Smooth muscle cell (in vitro differentiated cells): ENCODE measurements around the gene THBS3. TPM values are rescaled to one million over a fixed set of nuclear protein-coding genes. Genes with fewer than 3 reads are reported as not detected.
"Not testable (repeated sequence)": the region's sequence is repeated elsewhere in the genome, so short reads cannot be mapped to it uniquely, and the experiment has no call there.

ENCODE experiments used
- DNase-seq: peaks from one replicate; lab custom pipeline; 2025; ENCODE audit not compliant: unreplicated experiment; lab: John Stamatoyannopoulos, UW
- H2AFZ ChIP-seq: fragments of 200-600 bp; sonication (generic); 2 replicates; pipeline ENCODE4 v1.6.0; 2016; ENCODE audit warnings: antibody characterized with exemption, low read depth, mild to moderate bottlenecking
- H3F3A ChIP-seq: fragments of 200-600 bp; sonication (generic); 2 replicates; pipeline ENCODE4 v1.6.0; 2017; ENCODE audit warnings: antibody characterized with exemption, low read depth
- H3K27ac ChIP-seq: fragments of 200-600 bp; sonication (generic); 2 replicates; pipeline ENCODE4 v1.5.1; 2016; ENCODE audit warnings: low read depth, mild to moderate bottlenecking
- H3K27me3 ChIP-seq: fragments of 200-600 bp; sonication (generic); 2 replicates; pipeline ENCODE4 v1.6.1; 2016; ENCODE audit warnings: low read depth, mild to moderate bottlenecking
- H3K36me3 ChIP-seq: fragments of 200-600 bp; sonication (generic); 2 replicates; pipeline ENCODE4 v1.5.1; 2016; ENCODE audit warnings: low read depth
- H3K4me1 ChIP-seq: fragments of 200-600 bp; sonication (generic); 2 replicates; pipeline ENCODE4 v1.5.1; 2016; ENCODE audit warnings: low read depth
- H3K4me2 ChIP-seq: fragments of 200-600 bp; sonication (generic); 2 replicates; pipeline ENCODE4 v1.6.0; 2016; ENCODE audit warnings: mild to moderate bottlenecking
- H3K4me3 ChIP-seq: fragments of 200-600 bp; sonication (generic); 2 replicates; pipeline ENCODE4 v1.5.1; 2016; ENCODE audit warnings: mild to moderate bottlenecking
- H3K79me2 ChIP-seq: fragments of 200-600 bp; sonication (generic); 2 replicates; pipeline ENCODE4 v1.6.0; 2016; ENCODE audit warnings: low read depth, mild to moderate bottlenecking
- H3K9ac ChIP-seq: fragments of 200-600 bp; sonication (generic); 2 replicates; pipeline ENCODE4 v1.6.0; 2016; ENCODE audit warnings: low read depth
- H3K9me3 ChIP-seq: fragments of 200-600 bp; sonication (generic); replicated peaks from 2 replicates; pipeline ENCODE4 v1.5.1; 2016; ENCODE audit warnings: low read depth
- H4K20me1 ChIP-seq: fragments of 200-600 bp; sonication (generic); 2 replicates; pipeline ENCODE4 v1.6.0; 2016; ENCODE audit warnings: low read depth
- CTCF ChIP-seq: fragments of 200-600 bp; sonication (generic); IDR thresholded peaks from 2 replicates; pipeline ENCODE4 v1.5.1; 2017; ENCODE audit warnings: borderline replicate concordance, mild to moderate bottlenecking, antibody characterized with exemption; ENCODE audit not compliant: insufficient read depth, poor library complexity, severe bottlenecking
- WGBS: methylation state at CpG from one replicate; pipeline ENCODE4 v1.1.7; 2016; ENCODE audit warnings: low lambda C conversion rate; 5-methylcytosine and 5-hydroxymethylcytosine counted together
- polyA plus RNA-seq: library from polyadenylated mRNA; unstranded; fragments of >200 nt; fragmentation: Nextera tagmentation; extraction: Ambion mirVana; gene quantifications from 2 replicates; pipeline ENCODE4 v1.2.1, GENCODE V29; 2016
- total RNA-seq: library from RNA; depleted of rRNA; stranded (reverse); fragments of >200 nt; gene quantifications from 2 replicates; pipeline ENCODE4 v1.2.3, GENCODE V29; 2014

Gene THBS3
- total and polyA plus RNA-seq, 2 experiments from 2014 or later = 20.1 to 28.5 TPM

- Histone ChIP-seq H3K4me3 (no peak overlapping the region), H3K36me3 (no peaks in the 10 kb centered on the region), H3K27me3 (no peaks in the 10 kb centered on the region), H3K4me1 (peaks cover 8% of the 10 kb centered on the region), H4K20me1 (no peaks in the 10 kb centered on the region), H3K79me2 (peaks cover 9% of the 10 kb centered on the region), H3F3A (no peaks in the 10 kb centered on the region), H2AFZ (no peak overlapping the region), H3K9me3 (no peaks in the 10 kb centered on the region), H3K27ac (no peak overlapping the region), H3K9ac (no peak overlapping the region), H3K4me2 (no peak overlapping the region)
- no peak for TF ChIP-seq CTCF
- 41% methylated on average over 19 of the region's 27 CpGs for WGBS
- no peak for DNase-seq
These were observed 41.1 kb downstream of the THBS3 start for GRCh38 chr1:155166471-155167165.

GRCh38 chr1:155166051-155166470 is 41.6 kb downstream of the THBS3 start:
- H3F3A ChIP-seq = no peaks in the 10 kb centered on the region
- H3K4me2 ChIP-seq = no peak overlapping the region
- peaks cover 8% of the 10 kb centered on the region for H3K4me1 ChIP-seq
- H3K36me3 ChIP-seq = no peaks in the 10 kb centered on the region
- peaks cover 4% of the 10 kb centered on the region for H3K79me2 ChIP-seq
- DNase-seq = no peak
- no peak overlapping the region for H3K27ac ChIP-seq
- no peaks in the 10 kb centered on the region for H3K27me3 ChIP-seq
- no peaks in the 10 kb centered on the region for H4K20me1 ChIP-seq
- H2AFZ ChIP-seq = no peak overlapping the region
- H3K9ac ChIP-seq = no peak overlapping the region
- no peak overlapping the region for H3K4me3 ChIP-seq
- TF ChIP-seq CTCF = no peak
- WGBS = 64% methylated on average over 8 of the region's 8 CpGs
- H3K9me3 ChIP-seq = no peaks in the 10 kb centered on the region

GRCh38 chr1:155164625-155165024 is 43.1 kb downstream of the THBS3 start:
- H3K27ac ChIP-seq, H3K4me2 ChIP-seq, H2AFZ ChIP-seq, H3K27me3 ChIP-seq, H3F3A ChIP-seq, H3K4me3 ChIP-seq, H3K9ac ChIP-seq, H4K20me1 ChIP-seq, H3K79me2 ChIP-seq, H3K4me1 ChIP-seq, H3K36me3 ChIP-seq, DNase-seq, H3K9me3 ChIP-seq: not testable (repeated sequence)
- WGBS = 94% methylated on average over 11 of the region's 11 CpGs

- H2AFZ ChIP-seq, H3K4me1 ChIP-seq, DNase-seq, H3K27me3 ChIP-seq, H3K36me3 ChIP-seq, H3K9ac ChIP-seq, H3F3A ChIP-seq, H3K79me2 ChIP-seq, H3K4me3 ChIP-seq, H3K27ac ChIP-seq, H3K9me3 ChIP-seq, H4K20me1 ChIP-seq, H3K4me2 ChIP-seq: not testable (repeated sequence)
- WGBS = 96% methylated on average over 4 of the region's 4 CpGs
These were observed 43.9 kb downstream of the THBS3 start for GRCh38 chr1:155163785-155164184.

- DNase-seq, H3K79me2 ChIP-seq, H3K4me1 ChIP-seq, H3K9ac ChIP-seq, H3K36me3 ChIP-seq, H2AFZ ChIP-seq, H4K20me1 ChIP-seq, H3F3A ChIP-seq, H3K27ac ChIP-seq, H3K4me2 ChIP-seq, H3K27me3 ChIP-seq, H3K4me3 ChIP-seq, H3K9me3 ChIP-seq: not testable (repeated sequence)
- WGBS = 99% methylated on average over 6 of the region's 6 CpGs
These were observed 45.1 kb downstream of the THBS3 start for GRCh38 chr1:155162631-155163030.
